PFSK-1 (cell line): ENCODE data around the gene ALDH4A1.

Experiments
- FOXP2 ChIP-seq: optimal IDR thresholded peaks from 2 replicates; pipeline ENCODE3; 2011; ENCODE audit warnings: borderline replicate concordance, control low read depth, inconsistent platforms; ENCODE audit not compliant: insufficient read depth; ENCODE audit errors: extremely low read length, extremely low read depth
- POLR2AphosphoS5 ChIP-seq: IDR thresholded peaks from 2 replicates; pipeline ENCODE4 v1.6.1; 2012; ENCODE audit warnings: low read depth, mild to moderate bottlenecking, control low read depth, low read length, moderate library complexity
- SIN3A ChIP-seq: IDR thresholded peaks from 2 replicates; pipeline ENCODE4 v1.6.1; 2012; ENCODE audit warnings: mild to moderate bottlenecking, low read length, moderate library complexity, borderline replicate concordance; ENCODE audit not compliant: insufficient read depth
- TAF1 ChIP-seq: IDR thresholded peaks from 2 replicates; pipeline ENCODE4 v1.6.1; 2012; ENCODE audit warnings: low read length, control low read depth, borderline replicate concordance; ENCODE audit not compliant: insufficient read depth
- TF ChIP-seq, protein P1 (sequence below), 2 experiments: IDR thresholded peaks; 2 replicates each; pipeline versions ENCODE4 v1.6.1 to v1.8.0; 2011 to 2012; ENCODE audit warnings: low read depth in 2 of 2, low read length in 2 of 2, control low read depth in 1 of 2, inconsistent platforms in 1 of 2, mild to moderate bottlenecking in 1 of 2, moderate library complexity in 1 of 2; ENCODE audit not compliant: insufficient read depth in 1 of 2

The ALDH4A1 gene

DNA sequence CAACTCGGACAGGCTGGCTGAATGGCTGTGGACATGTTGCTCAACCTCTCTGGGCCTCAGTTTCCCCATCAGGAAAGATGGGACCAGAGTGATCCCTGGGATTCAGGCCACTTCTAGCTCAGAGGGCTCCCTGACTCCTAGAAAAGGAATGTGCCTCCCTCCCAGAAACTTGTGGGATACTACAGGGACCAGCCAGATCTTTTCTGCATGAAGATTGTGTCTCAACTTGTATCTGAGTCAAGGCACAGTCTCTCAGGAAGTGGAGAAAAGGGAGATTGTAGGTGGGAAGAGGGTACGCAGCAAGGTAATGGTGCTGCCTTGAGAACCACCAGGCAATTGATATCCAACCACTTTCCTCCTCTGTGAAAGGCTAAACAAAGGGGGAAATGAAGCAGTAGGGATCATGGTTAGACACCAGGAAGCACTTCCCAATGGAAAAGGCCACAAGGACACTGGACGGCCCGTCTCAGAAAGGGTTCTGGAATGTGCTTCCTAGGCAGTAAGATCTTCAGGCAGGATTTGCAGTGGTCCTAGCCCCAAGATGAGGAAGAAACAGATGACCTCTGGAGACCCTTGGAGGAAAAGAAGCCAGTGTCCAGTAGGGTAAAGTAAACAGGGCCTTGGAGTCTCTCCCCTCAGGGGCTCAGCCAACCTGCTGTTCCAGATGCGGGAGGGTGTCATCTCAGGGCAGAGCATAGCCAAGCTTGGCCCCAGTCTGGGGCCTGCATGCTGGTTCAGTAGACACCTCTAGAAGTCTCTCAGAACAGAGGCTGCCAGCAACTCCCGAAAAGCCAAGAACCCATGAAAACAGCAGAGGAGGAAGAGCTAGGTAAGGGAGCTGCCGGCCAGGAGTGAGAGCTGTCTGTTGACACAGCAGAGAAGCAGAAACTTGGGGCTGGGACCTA, 37.3 kb upstream of the ALDH4A1 start:
- TF ChIP-seq, protein P1, sequence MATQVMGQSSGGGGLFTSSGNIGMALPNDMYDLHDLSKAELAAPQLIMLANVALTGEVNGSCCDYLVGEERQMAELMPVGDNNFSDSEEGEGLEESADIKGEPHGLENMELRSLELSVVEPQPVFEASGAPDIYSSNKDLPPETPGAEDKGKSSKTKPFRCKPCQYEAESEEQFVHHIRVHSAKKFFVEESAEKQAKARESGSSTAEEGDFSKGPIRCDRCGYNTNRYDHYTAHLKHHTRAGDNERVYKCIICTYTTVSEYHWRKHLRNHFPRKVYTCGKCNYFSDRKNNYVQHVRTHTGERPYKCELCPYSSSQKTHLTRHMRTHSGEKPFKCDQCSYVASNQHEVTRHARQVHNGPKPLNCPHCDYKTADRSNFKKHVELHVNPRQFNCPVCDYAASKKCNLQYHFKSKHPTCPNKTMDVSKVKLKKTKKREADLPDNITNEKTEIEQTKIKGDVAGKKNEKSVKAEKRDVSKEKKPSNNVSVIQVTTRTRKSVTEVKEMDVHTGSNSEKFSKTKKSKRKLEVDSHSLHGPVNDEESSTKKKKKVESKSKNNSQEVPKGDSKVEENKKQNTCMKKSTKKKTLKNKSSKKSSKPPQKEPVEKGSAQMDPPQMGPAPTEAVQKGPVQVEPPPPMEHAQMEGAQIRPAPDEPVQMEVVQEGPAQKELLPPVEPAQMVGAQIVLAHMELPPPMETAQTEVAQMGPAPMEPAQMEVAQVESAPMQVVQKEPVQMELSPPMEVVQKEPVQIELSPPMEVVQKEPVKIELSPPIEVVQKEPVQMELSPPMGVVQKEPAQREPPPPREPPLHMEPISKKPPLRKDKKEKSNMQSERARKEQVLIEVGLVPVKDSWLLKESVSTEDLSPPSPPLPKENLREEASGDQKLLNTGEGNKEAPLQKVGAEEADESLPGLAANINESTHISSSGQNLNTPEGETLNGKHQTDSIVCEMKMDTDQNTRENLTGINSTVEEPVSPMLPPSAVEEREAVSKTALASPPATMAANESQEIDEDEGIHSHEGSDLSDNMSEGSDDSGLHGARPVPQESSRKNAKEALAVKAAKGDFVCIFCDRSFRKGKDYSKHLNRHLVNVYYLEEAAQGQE (IDR thresholded peaks at IDR 0.05; ENCODE audit: insufficient read depth in 1 of 2, low read depth in 2 of 2, low read length in 2 of 2), result no peak
- no peak for TF ChIP-seq SIN3A
- no peak for TF ChIP-seq FOXP2
- no peak for TF ChIP-seq TAF1
- no peak for TF ChIP-seq POLR2AphosphoS5

DNA sequence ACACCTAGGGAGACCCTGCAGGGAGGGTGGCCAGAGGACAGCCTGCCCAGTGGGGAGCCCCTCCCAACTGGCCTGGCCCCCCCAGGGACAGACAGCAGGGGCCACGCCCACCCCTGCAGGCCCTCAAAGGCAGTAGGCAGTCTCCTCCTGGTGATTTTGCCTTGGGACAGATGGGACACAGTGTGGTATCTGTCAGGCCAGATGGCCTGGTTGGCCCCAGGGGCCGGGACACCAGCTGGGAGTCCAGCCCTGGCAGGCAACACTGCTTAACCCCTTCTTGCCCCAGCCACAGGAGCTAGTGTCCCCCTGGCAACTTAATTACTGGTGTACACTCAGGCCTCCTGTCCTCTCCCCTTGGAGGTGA, 36.3 kb upstream of the ALDH4A1 start:
- TF ChIP-seq, protein P1 (IDR thresholded peaks at IDR 0.05; ENCODE audit: insufficient read depth in 1 of 2, low read depth in 2 of 2, low read length in 2 of 2), result no peak
- TF ChIP-seq TAF1 (no peak), SIN3A (no peak), FOXP2 (no peak), POLR2AphosphoS5 (no peak)

DNA sequence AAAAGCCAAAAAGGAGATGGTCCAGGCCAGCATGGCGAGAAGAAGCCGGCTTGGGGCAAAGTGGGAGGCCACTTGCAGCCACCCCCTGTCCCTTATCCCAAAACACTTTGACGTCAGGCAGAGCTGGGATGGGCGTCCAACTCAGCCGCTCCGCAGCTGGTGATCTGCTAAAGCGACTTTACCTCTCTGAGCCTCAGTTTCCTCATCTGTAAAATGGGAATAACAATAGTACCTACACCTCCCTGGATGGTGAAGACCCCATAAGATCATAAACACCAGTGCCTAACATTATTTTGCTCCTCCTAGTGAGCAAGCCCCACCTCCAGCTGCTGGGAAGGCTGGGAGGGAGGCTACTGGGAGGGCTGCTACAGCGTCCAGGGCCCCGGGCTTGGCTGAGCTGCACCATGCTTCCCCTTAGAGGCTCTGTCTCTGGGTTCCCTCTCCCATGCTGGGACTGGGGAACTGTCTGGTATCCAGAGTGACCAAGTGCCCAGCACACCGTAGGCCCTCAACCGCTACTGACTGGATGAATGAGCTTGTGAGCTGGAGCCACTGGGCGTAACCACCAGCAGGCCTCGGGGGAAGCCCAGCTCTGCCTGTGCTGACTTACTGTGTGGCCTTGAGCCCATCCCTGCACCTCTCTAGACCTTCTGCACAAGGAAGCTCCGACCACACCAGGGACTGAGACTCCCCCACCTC, 35.8 kb upstream of the ALDH4A1 start:
- TF ChIP-seq, protein P1 (IDR thresholded peaks at IDR 0.05; ENCODE audit: insufficient read depth in 1 of 2, low read depth in 2 of 2, low read length in 2 of 2), result no peak
- TF ChIP-seq FOXP2, result no peak
- no peak for TF ChIP-seq POLR2AphosphoS5
- TF ChIP-seq SIN3A, result no peak
- TF ChIP-seq TAF1, result no peak

DNA sequence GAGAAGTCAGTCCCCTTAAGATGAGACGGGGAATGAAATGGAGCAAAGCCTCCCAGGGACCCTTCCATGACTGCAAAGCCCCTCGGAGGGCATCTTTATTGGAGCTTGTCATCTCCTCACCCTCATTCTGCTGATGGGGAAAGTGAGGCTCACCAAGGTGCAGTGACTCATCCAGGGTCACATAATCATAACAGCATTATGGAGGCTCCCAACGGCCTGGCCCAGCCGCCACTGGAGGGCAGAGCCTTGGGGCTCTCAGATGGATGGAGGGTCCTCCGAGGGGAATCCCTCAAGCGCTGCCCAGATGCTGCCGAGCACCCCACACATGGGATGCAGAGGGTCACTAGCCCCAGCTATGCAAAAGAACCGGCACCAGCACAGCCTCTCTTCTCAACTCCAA, 35.2 kb upstream of the ALDH4A1 start:
- TF ChIP-seq FOXP2, result no peak
- no peak for TF ChIP-seq SIN3A
- TF ChIP-seq TAF1, result no peak
- TF ChIP-seq, protein P1 (IDR thresholded peaks at IDR 0.05; ENCODE audit: insufficient read depth in 1 of 2, low read depth in 2 of 2, low read length in 2 of 2), result no peak
- TF ChIP-seq POLR2AphosphoS5, result no peak
